Activated T-cell treated with anti-CD3 and anti-CD28 coated beads for 4 hours (primary cell): ENCODE results near the gene NSD2.

Source experiments
- DNase-seq: peaks from one replicate; pipeline ENCODE4 v3.0.0-alpha.2; 2020

Gene NSD2

GRCh38 chr4:1866189-1866661 lies 5.0 kb upstream of the NSD2 start:
- DNase-seq: no peak

DNA sequence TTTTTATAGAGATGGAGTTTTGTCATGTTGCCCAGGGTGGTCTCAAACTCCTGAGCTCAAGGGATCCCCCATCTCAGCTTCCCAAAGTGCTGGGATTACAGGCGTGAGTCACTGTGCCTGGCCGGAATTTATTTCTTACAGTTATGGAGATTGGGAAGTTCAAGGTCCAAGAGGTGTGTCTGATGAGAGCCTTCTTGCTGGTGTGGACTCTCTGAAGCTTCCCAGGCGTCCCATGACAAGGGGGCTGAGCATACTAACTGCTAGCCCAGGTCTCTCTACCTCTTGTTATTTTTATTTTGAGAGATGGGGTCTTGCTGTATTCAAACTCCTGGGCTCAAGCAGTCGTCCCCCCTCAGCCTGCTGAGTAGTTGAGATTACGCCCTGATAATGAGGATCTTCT lies 2.9 kb upstream of the NSD2 start:
- DNase-seq: no peak

- no peak for DNase-seq
These were observed 2.3 kb upstream of the NSD2 start for GRCh38 chr4:1868912-1869311.

DNA sequence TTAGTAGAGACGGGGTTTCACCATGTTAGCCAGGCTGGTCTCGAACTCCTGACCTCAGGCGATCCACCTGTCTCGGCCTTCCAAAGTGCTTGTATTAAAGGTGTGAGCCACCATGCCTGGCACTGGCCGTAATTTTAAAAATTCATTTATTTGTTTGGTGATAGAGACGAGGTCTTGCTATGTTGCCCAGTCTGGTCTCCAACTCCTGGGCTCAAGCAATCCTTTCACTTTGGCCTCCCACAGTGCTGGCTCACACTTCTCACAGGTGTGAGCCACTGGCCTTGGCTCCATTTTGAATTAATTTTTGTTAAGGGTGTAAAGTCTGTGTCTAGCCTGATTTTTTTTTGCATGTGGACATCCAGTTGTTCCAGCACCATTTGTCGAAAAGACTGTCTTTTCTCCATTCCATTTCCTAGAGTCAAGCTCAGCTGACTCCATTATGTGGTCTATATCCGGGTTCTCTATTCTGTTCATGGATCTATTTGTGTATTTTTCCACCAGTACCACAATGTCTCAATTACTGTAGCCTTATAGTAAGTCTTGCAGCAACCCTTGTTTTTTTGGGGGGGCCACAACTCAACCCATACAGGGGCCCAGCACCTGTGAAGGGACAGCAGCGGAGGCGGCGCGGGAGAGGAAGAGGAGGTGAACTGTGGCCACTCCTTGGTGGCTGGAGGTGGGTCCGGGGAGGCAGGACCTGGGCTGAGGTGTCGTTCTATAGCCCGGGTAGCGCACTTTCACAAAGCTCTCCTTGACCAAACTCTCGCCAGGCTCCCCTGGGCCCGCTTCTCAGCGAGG lies 1.5 kb upstream of the NSD2 start:
- no peak for DNase-seq

GRCh38 chr4:1870328-1870577 lies 940 bp upstream of the NSD2 start:
- DNase-seq: peak; percentile 72

GRCh38 chr4:1871471-1872021 lies 353 bp downstream of the NSD2 start:
- DNase-seq: no peak

GRCh38 chr4:1872870-1873269 lies 1.7 kb downstream of the NSD2 start:
- DNase-seq: no peak

DNA sequence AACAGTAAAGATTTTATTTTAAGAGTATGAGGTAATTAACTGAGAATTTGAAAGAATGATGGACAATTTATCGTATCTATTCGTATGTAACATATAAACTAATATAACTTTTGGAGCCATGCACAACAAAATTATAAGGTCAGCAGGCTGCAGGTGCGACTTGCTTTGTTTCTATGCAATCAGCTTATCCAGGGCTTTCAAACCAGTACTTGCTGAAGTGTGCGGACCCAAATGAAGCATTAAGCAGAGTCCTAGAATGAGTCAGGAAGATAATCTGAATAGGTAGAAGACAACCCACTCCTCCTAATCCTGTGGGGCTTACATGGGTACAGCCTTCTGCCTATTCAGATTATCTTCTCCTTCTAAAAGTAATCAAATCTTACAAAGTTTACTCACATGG lies 2.1 kb downstream of the NSD2 start:
- DNase-seq: no peak

GRCh38 chr4:1873776-1874175 lies 2.6 kb downstream of the NSD2 start:
- DNase-seq: no peak

GRCh38 chr4:1874201-1874600 lies 3.0 kb downstream of the NSD2 start:
- DNase-seq: no peak

- DNase-seq: no peak
These were observed 8.3 kb downstream of the NSD2 start for GRCh38 chr4:1879485-1879884.

GRCh38 chr4:1880332-1880731 lies 9.1 kb downstream of the NSD2 start:
- DNase-seq: no peak

DNA sequence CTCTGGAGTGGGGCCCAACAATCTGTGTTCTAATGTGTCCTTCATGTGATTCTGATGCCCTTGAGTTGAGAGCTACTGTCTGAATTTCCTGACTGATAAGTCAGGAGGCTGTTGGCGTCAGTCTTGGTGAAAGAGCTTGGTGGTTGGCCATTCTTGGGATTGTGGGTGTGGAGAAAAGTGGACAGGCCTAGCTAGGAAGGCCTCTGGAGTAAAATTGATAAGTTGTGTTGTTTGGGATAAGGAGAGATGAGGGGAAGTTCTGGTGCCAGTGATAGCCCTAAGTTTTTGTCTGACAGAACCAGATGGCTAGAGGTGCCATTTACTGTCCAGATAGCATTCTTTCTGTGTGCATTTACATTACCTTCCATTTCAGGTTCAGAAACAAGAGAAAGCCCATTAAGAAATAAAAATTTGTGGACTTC lies 11.7 kb downstream of the NSD2 start:
- no peak for DNase-seq

GRCh38 chr4:1883583-1883982 lies 12.4 kb downstream of the NSD2 start:
- no peak for DNase-seq

DNA sequence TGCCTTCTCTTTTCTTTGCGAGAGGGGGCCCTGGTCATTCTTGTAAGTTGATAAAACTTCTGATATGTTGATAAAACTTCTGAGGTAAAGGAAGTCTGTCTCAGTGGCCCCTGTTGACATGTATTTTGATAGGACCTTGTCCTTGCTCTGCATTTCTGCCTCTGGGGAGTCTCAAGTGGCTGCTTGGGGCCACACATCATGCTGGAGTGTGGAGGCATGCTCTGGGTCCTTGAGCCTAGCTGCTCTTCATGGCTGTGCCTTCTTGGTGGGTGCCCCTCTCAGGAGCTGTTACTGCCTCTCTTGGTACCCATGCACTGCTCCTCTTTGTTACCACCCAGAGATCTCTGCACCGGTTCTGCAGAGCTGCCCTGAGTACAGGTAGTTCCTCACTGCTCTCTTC lies 14.2 kb downstream of the NSD2 start:
- no peak for DNase-seq

- no peak for DNase-seq
These were observed 15.9 kb downstream of the NSD2 start for GRCh38 chr4:1887052-1887451.

DNA sequence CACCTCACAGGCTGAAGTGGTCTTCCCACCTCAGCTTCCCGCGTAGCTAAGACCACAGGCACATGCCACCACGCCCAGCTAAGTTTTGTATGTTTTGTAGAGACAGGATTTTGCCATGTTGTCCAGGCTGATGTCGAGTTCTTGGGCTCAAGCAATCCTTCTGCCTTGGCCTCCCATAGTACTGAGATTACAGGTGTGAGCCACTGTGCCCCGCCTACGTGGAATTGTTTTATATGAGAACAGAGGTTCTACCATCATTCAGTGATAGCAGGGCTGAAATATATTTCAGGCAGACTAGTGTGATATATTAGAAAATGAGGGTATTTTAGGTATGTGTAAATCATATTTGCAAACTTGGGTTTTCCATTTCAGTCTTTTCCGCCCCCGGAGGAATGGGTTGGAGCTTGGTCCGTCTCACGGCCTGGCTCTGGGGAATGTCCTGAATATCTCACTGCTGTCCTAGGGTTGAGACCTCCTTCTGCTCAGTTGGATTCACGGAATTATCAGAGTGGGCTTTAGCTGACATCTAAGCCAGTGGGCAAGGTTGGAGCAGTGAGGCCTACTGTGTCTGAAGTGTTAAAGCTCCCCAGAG lies 19.9 kb downstream of the NSD2 start:
- no peak for DNase-seq

DNA sequence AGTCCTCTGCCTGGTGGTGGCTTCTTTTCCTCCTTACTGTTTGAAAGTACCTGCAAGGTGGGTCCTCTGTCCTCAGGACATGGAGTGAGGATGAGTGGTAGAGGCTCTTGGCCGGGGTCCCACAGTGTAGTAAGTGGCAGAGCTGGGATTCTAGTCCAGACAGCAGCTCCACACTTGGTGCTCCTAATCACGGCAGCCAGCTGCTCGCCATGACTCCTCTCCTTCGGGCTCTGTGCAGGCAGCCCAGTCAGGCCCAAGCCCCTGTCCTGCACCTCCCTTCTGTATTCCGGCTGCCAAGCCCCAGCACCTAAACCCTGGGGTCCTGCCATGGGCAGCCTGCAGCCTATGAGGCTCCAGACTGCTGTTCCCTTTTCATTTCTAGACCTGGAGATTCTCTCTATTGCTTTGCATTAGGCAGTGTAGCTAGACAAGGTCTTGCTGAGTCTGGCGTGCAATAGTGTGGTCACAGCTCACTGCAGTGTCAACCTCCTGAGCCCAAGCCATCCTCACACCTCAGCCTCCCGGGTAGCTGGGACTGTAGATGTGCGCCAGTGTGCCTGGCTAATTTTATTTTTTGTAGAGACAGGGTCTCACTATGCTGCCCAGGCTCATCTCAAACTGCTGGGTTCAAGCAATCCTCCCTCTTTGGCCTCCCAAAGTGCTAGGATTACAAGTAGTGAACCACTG lies 24.9 kb downstream of the NSD2 start:
- DNase-seq: no peak

GRCh38 chr4:1896658-1896991 lies 25.4 kb downstream of the NSD2 start:
- DNase-seq: no peak

- no peak for DNase-seq
These were observed 26.8 kb downstream of the NSD2 start for GRCh38 chr4:1898007-1898406.

- DNase-seq: no peak
These were observed 27.5 kb downstream of the NSD2 start for GRCh38 chr4:1898681-1899080.

GRCh38 chr4:1899149-1900086 lies 28.2 kb downstream of the NSD2 start:
- peak; percentile 60 for DNase-seq

- DNase-seq: no peak
These were observed 28.9 kb downstream of the NSD2 start for GRCh38 chr4:1900087-1900433.
